CMK (cell line): ENCODE results near the gene ARSG.

Experiments
- DNase-seq: peaks from one replicate; pipeline ENCODE4 v3.0.0-alpha.2; 2010; ENCODE audit warnings: low read depth

Gene ARSG

DNA sequence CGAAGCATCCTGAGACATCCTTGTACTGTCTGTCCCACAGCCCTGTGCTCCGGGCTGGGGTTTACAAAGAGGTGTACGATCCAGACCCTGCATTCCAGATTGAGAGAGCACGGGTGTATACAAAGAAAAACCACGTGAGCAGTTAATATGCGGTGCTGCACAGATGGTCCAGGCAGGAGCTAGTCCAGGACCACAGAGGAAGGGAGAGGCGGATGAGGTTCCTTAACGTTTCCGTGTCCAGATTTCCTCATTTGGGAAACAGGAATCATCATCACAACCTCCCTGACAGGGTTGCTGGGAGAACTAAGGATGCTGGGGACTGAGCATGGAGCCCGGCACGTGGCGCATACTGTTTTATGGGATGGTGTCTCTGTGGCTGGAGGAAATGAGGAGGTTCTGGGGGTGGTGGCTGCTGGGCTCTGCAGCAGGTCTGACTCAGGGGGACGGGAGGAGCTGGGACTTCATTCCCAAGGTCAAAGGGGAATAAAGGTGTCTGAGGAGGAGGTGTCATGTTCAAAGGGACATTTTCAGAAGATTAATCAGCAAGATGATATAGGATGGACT, 139.8 kb downstream of the ARSG start:
- DNase-seq = no peak

DNA sequence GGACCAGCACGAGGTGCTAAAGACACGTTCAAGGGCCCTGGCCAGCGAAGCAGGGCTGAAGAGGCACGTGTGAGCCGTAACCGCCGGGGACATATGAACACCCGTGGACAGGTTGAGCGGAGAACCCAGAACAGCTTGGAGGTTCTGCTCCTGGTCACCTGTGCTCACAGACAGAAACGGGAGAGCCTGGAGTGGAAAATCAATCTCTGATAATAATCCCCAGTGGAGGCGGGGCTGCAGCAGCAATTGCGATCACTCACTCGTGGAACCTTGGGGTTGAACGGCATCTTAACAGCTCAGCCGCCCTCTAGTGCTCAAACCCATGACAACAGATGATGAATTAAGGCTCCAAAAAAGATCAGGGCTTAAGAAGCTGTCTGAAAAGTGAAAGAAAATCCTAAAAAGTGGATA, 140.4 kb downstream of the ARSG start:
- DNase-seq = no peak

- no peak for DNase-seq
Observed at GRCh38 chr17:68432086-68432864, 141.0 kb downstream of the ARSG start.

DNA sequence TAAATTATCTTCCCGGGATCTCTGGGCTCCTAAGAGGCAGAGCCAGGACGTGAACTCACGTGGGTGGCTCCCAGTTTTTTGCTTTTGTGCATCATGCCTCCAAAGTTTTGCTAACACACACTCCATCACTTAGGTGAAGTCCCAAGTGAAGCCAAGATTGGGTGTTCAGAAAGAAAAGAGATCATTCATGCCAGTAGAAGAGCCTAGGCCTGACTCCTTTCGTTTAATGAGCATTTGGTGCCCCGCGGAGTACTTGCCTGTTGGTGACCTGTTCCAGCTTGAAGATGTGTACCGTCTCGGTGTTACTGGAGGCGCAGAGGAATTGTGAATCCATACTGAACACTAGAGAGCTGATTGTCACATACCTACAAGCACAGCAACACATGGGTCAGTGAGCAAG, 141.9 kb downstream of the ARSG start:
- no peak for DNase-seq

DNA sequence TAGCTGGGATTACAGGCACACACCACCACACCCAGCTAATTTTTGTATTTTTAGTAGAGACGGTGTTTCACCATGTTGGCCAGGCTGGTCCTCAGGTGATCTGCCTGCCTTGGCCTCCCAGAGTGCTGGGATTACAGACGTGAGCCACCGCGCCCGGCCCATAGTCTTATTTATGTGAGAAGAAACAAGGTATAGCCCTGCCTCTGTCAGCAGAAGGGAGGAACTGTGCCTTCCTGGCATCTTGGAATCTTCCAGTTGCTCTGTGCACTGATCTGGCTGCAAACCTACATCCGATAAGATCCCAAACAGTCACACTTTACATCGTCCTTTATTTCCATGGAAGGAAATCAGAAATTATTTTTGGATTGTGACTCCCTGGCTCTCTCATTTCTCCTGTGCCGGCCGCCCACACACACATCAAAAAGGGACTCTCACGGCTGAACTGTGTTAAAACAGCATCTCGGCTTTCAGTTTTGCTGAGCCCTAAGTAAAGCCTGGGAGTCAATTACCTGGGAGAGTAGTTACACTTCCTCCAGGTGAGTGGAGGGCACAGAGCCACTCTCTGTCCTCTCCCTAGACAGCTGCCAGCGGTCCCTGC, 142.7 kb downstream of the ARSG start:
- DNase-seq = no peak

DNA sequence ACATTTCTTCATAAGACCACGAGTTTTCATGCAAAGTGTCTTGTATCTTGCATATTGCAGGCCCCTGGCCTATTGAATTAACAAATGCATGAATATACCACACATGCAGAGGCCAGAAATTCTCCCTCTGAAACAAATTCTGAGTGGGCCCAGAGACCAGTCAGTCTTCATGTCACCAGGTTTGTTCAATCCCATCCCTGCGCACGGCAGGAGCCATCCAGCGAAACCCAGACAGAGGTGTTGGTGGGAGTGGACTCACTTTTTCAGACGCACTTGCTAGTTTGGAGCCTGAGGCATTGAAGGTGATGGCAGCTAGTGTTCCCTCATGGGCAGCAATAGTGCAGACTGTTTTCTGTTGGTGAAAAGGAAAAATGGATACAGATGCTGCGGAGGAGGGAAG, 144.1 kb downstream of the ARSG start:
- DNase-seq = no peak

- DNase-seq = peak; percentile 65
Observed at GRCh38 chr17:68435876-68436842, 144.9 kb downstream of the ARSG start.

DNA sequence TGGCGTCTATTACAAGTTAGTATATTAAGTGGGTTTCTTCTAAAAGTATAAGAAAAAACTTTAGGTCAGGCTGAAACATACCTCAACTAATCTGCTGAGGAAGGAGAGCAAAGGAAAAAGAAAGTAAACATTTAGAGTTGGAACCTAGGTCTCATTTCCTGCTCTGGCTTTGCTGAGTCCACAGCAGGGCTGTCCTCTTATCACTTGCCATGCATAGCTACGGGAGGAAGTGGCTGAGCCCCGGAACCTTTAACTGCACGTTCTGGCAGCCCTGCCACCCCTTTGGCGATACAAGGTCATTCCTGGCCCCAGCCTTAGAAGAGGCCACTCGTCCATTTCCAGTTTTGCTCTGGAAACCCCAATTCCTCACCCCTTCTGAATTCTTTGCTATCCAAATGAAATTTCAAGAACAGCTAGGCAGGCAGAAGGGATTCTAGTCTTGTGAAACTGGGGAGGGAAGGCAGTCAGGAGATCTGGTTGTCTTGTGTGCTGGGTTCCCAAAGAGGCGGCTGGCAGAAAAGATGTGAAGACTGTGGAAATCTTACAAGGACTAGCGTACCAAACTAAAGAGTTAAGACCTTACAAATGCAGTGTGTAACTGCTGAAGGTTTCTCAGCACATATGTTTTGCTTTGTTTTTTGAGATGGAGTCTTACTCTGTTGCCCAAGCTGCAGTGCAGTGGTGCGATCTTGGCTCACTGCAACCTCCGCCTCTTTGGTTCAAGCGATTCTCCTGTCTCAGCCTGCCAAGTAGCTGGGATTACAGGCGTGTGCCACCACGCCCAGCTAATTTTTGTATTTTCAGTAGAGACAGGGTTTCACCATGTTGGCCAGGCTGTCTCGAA, 146.9 kb downstream of the ARSG start:
- DNase-seq = peak; percentile 64

- no peak for DNase-seq
Observed at GRCh38 chr17:68439656-68440290, 148.5 kb downstream of the ARSG start.

- DNase-seq = no peak
Observed at GRCh38 chr17:68440526-68440925, 149.2 kb downstream of the ARSG start.

DNA sequence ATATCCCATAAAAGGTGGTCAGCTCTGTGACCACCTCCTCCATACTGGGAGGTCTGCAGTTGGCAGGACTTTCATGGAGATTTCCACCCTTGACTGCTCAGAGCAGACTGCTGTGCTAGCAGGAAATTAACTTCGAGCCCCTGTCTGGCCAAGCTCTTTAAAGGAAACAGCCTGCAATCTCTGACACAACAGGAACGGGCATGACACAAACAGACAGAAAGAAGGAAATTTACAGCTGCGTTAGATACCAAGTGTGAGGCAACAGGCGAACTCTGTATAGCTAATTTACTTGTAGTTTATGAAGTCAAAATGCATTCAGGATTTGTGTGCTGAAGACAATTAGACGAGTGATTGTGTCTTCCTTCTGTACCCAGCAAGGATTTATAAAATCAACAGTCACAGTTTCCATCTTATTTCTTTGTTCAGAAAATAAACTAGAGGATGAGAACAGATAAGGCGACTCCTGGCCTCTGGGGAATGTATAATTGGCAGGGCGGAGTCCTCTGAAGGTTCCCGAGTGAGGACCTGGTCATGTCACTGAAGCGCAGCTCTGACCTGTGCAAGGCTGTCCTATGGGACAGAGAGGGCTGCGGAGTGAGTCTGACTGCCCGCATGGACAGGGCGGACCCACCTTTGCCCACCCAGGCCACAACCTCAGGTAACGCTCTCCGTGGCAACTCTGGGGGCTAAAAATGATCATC, 149.9 kb downstream of the ARSG start:
- DNase-seq = no peak

- DNase-seq = no peak
Observed at GRCh38 chr17:68443972-68444464, 152.7 kb downstream of the ARSG start.

DNA sequence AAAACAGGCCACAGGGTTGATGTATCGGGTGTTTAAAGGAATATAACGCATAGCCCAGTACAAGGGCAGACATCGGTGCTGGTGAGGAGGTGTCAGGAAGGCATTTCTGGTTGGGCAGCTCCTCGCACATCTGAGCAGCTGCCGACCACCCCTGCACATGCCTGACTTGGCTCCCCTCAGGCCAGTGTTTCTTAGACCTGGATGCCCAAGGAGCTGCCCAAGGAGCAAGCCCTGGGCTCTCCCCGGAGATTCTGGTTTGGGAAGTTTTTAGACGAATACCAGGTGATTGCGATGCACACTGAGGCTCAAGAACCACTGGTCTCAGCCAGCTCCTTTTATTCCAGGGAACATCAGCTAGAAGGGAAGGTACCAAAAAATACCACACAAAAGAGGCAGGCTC, 154.4 kb downstream of the ARSG start:
- DNase-seq = no peak

GRCh38 chr17:68446626-68447041, 155.3 kb downstream of the ARSG start:
- DNase-seq = peak; percentile 59

GRCh38 chr17:68449021-68449739, 157.9 kb downstream of the ARSG start:
- DNase-seq = no peak

DNA sequence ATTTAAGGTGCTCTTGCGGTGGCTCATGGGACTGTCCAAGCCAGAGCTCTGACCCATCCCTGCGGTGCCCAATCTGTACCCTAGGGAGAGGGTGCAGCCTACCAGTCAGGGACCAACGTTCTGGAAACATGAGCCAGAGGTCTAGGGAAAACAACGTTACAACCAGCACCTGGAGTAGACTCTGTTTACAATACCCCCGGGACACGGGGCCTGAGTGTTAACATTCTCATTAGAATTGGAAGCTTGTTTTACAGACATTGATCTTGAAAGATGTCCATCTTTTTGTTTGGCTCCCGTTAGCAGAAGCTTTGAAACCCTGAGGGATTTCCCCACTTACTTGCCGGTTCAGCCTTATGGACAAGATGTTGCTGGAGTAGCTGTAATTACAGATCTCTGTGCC, 159.1 kb downstream of the ARSG start:
- DNase-seq = no peak

DNA sequence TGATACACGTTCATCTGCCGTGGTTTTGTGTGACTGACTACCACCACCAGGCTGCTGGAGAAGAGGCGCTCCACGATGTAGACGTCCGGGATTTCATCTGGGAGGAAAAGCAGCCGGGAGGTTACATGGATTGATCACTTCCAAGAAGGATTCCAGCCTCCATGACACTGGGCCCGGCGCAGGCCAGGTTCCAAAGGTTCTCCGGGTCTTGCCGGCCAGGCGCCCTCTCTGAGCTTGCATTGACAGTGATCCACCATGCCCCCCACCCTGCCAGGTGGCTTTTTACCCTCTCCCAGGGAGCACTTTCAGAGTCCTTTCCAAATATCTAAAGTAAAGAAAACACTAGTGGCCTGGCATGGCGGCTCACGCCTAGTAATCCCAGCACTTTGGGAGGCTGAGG, 159.5 kb downstream of the ARSG start:
- DNase-seq = no peak

DNA sequence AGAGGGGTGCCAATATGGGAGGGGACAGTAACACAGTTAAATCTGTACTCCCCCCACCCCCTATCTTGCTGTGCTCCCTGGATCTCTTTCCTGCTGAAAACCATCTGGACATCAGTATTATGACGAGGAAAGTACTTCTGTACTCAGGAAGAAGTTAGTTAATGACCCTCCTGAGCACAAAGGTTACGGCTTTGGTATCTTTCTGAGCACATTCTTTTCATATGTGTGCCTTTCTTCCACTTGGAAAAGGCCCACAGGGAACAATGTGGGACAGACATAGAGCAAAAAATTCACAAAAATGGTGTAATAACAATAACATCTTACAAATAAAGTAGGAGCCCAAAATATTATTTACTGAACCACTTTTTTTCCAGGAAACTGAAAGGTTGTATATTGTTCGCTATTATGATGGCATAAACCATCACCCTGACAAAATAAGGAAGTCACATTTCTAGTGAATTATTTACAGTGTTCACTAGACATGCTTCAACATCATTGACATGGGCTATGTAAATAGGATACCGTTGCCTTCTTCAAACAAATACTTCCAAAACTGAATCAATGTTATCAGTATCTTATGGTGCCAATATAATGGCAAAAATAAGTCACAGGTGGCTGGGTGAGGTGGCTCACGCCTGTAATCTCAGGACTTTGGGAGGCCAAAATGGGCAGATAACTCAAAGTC, 160.5 kb downstream of the ARSG start:
- DNase-seq = no peak
